Endothelial cell of umbilical vein (primary cell): ENCODE data around the gene TMEM185A.

Experiments
- CTCF ChIP-seq, 2 donors: IDR thresholded peaks; 1 replicate in 1 of 2; 2 replicates in 1 of 2; pipeline ENCODE4 v1.5.1; 2011; ENCODE audit warnings: low read length in 2 of 2, mild to moderate bottlenecking in 2 of 2, moderate library complexity in 2 of 2, control low read depth in 1 of 2, inconsistent platforms in 1 of 2, low read depth in 1 of 2; ENCODE audit not compliant: insufficient read depth in 1 of 2; ENCODE audit errors: extremely low read depth in 1 of 2
- EZH2 ChIP-seq: IDR thresholded peaks from 2 replicates; pipeline ENCODE4 v1.6.1; 2012; ENCODE audit warnings: borderline replicate concordance, low read depth, mild to moderate bottlenecking, moderate library complexity, low read length, inconsistent platforms; ENCODE audit not compliant: severe bottlenecking
- FOS ChIP-seq: IDR thresholded peaks from 2 replicates; pipeline ENCODE4 v1.6.1; 2011; ENCODE audit warnings: mild to moderate bottlenecking, low read length, moderate library complexity, borderline replicate concordance; ENCODE audit not compliant: insufficient read depth
- JUN ChIP-seq: IDR thresholded peaks from 2 replicates; pipeline ENCODE4 v1.6.1; 2011; ENCODE audit warnings: borderline replicate concordance, low read depth; ENCODE audit not compliant: insufficient read length, insufficient read depth
- POLR2A ChIP-seq: IDR thresholded peaks from 2 replicates; pipeline ENCODE4 v1.6.1; 2012; ENCODE audit warnings: low read depth, mild to moderate bottlenecking, control low read depth, low read length
- POLR2AphosphoS5 ChIP-seq: IDR thresholded peaks from 2 replicates; pipeline ENCODE4 v1.6.1; 2012; ENCODE audit warnings: low read depth, mild to moderate bottlenecking, control low read depth, low read length, moderate library complexity; ENCODE audit not compliant: insufficient read depth
- TF ChIP-seq, protein P1 (sequence below): IDR thresholded peaks from 2 replicates; pipeline ENCODE4 v1.6.1; 2011; ENCODE audit not compliant: insufficient read depth, insufficient read length

GRCh38 chrX:149572743-149573142, 58.8 kb downstream of the TMEM185A start:
- TF ChIP-seq, protein P1, sequence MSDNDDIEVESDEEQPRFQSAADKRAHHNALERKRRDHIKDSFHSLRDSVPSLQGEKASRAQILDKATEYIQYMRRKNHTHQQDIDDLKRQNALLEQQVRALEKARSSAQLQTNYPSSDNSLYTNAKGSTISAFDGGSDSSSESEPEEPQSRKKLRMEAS: no peak
- TF ChIP-seq EZH2 (no peak), POLR2A (no peak), POLR2AphosphoS5 (no peak), CTCF (IDR thresholded peaks at IDR 0.05; ENCODE audit: extremely low read depth in 1 of 2, insufficient read depth in 1 of 2, low read depth in 1 of 2, low read length in 2 of 2) (no peak), FOS (no peak), JUN (no peak)
